Subcutaneous adipose tissue (tissue), 4 donors: ENCODE results near the gene PTPRJ. TPM values are rescaled to one million over a fixed set of nuclear protein-coding genes. Genes with fewer than 3 reads are reported as not detected.

Experiments used
- total RNA-seq, 4 donors: library from RNA; depleted of rRNA; stranded (reverse); fragments of >200 nt; gene quantifications; one replicate each; pipeline ENCODE4 v1.1.0, GENCODE V29; 2016
- TF ChIP-seq, protein P1 (sequence below): fragments of 450-650 bp; IDR thresholded peaks from one replicate; pipeline ENCODE4 v1.5.1; 2016; ENCODE audit warnings: low read depth, mild to moderate bottlenecking, control low read depth, antibody characterized with exemption, moderate library complexity

The PTPRJ gene
- total RNA-seq, 4 donors from 2014 or later = 5.1 to 28.7 (median 9.4) TPM

DNA sequence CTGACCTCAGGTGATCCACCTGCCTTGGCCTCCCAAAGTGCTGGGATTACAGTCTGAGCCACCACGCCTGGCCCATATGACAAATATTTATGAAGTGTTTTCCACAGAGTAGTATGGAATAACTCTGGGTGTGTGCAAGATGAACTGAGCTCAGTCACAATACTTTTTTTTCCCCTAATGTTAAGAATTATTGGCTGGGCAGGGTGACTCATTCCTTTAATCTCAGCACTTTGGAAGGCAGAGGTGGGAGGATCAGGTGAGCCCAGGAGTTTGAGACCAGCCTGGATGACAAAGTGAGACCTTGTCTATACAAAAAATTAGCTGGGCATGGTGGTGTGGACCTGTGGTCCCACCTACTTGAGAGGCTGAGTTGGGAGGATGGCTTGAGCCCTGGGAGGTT, 6.4 kb downstream of the PTPRJ start:
- TF ChIP-seq, protein P1, sequence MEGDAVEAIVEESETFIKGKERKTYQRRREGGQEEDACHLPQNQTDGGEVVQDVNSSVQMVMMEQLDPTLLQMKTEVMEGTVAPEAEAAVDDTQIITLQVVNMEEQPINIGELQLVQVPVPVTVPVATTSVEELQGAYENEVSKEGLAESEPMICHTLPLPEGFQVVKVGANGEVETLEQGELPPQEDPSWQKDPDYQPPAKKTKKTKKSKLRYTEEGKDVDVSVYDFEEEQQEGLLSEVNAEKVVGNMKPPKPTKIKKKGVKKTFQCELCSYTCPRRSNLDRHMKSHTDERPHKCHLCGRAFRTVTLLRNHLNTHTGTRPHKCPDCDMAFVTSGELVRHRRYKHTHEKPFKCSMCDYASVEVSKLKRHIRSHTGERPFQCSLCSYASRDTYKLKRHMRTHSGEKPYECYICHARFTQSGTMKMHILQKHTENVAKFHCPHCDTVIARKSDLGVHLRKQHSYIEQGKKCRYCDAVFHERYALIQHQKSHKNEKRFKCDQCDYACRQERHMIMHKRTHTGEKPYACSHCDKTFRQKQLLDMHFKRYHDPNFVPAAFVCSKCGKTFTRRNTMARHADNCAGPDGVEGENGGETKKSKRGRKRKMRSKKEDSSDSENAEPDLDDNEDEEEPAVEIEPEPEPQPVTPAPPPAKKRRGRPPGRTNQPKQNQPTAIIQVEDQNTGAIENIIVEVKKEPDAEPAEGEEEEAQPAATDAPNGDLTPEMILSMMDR = no peak

DNA sequence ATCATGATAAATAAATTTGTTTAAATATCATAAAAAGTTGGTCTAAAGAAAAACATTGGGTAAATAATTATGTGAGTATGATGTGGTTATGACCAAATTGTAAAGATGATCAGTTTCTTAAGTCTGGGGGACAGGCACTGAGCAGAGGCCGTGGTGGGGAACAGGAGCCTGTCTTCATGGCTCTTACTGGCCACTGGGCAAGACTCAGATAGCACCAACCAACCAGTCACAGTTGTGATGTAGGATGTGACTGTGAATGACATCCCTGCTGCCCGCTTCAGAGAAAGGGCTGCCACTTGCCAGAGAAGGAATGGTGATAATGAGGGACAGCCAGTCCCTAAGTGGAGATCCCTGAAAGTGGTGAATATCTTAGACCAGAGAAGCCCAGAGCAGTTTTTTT, 7.0 kb downstream of the PTPRJ start:
- TF ChIP-seq, protein P1 = no peak

DNA sequence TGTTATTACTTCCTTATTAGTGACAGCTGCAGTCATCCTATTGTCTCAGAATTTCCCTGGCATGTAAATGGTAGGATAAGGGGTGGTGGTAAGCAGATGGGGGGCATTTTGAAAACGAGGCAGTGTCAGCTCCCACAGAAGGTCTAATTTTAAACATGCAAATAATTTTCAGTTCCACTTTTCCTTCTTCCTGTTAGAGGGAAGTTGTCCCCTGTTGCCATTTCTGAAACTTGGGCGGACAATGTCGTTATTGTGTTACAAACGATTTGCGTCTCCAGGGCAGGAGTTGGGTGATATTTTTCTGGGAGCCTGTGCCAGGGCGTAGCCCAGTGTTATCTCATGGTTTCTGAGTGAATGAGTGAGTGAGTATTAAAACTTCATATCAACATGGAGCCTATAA, 7.4 kb downstream of the PTPRJ start:
- TF ChIP-seq, protein P1 = no peak

DNA sequence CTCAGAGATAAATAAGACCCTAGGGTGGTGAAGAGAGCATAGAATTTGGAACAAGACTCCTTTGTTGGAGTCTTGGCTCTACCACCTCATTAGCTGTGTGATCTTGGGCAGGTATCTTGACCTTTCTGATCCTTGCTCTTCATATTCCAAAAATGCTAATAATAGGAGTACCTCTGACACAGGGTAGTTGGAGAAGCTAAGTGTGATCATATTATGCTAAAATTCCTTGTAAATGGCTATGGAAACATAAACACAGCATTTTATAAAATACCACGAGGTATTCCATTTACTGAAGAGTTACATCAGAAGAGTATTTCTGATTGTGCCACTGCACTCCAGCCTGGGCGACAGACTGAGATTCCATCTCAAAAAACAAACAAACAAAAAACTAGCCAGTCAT, 9.4 kb downstream of the PTPRJ start:
- TF ChIP-seq, protein P1 = no peak

DNA sequence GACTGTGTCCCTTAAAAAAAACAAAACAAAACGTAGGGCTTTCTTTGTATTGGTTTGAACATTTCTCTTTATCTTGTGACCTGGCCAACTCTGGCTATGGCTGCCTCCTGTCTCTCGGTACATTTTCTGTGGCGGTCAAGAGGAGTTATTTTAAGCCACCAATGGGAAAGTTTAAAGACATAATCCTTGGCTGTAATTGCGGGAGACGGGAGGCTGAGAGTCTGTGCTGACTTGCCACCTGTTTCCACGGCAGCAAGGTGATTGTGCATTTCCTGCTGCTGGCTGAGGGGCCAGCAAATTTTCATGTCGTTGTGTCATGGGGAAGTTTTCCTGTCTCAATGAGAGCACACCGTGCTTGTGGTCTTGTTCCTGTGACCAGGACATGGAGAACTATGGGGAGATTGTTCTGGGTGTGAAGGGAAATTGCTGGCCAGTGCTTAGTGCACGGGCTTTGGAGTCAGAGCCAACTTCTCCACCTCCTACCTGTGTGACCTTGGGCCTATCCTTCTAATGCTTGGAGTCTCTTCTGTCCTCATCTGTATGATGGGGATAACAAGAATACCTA, 11.0 kb downstream of the PTPRJ start:
- TF ChIP-seq, protein P1 = no peak

DNA sequence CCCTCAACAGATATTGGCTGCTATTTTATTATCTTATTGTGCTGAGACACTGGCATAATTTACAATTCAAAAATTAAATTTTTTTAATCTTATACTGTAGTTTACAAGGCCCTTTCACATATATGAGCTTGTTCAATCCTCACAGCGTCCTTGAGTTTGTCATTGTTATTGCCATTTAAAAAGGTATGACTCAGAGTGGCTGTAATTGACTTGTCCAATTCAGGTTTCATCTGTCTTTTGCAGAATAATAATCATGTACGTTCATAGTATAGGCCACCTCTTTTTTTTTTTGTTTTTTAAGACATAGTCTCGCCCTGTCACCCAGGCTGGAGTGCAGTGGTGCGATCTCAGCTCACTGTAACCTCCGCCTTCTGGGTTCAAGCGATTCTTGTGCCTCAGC, 11.5 kb downstream of the PTPRJ start:
- TF ChIP-seq, protein P1 = no peak

DNA sequence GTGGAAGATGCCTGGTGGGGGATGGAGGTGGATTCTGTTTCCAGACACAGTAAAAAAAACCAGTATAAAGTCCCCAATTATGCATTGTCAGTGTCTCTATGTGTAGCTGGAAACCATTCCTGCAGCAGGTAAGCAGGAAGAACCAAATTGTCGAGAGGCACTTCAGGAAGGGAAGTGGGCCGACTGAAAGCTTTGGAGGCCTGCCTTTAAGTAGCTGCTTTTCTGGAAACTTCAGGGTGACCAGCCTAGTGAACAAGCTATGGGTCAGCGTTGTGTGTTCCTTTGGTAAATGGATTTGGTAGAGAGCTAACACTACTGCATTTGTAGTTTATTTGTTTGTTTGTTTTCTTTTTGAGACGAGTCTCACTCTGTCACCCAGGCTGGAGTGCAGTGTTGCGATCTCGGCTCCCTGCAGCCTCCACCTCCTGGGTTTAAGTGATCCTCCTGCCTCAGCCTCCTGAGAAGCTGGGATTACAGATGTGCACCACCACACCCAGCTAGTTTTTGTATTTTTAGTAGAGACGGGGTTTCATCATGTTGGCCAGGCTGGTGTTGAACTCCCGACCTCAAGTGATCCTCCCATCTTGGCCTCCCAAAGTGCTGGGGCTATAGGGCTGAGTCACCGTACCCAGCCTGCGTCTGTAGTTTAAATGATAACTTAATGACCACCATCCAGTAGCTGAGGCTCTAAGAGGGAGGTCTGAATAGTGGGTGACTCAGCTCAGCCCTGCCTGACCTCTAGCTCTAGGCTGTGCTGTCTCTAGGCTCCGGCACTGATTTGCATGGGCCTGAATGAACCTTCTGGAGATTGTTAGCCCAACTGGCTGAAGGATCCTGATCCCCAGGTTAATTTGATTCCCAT, 12.8 kb downstream of the PTPRJ start:
- TF ChIP-seq, protein P1 = no peak
